ENCODE results near the gene SPON1.

DNA sequence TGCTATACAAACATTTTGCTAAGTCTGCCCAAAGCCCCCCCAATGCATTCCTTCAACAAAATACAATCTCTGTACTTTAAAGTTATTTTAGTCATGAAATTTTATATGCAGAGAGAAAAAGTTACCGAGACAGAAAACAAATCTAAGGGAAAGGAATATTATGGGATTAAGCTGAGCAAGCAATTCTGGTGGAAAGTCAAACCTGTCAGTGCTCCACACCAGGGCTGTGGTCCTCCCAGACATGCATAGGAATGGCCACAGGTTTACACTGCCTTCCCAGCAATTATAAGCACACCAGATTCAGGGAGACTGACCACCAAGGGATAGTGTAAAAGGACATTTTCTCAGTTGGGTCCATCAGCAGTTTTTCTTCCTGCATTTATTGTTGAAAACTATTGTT, 304.1 kb downstream of the SPON1 start:
- TF ChIP-seq, protein P1, sequence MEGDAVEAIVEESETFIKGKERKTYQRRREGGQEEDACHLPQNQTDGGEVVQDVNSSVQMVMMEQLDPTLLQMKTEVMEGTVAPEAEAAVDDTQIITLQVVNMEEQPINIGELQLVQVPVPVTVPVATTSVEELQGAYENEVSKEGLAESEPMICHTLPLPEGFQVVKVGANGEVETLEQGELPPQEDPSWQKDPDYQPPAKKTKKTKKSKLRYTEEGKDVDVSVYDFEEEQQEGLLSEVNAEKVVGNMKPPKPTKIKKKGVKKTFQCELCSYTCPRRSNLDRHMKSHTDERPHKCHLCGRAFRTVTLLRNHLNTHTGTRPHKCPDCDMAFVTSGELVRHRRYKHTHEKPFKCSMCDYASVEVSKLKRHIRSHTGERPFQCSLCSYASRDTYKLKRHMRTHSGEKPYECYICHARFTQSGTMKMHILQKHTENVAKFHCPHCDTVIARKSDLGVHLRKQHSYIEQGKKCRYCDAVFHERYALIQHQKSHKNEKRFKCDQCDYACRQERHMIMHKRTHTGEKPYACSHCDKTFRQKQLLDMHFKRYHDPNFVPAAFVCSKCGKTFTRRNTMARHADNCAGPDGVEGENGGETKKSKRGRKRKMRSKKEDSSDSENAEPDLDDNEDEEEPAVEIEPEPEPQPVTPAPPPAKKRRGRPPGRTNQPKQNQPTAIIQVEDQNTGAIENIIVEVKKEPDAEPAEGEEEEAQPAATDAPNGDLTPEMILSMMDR (IDR thresholded peaks at IDR 0.05): no peak
- TF ChIP-seq POLR2AphosphoS5 (IDR thresholded peaks at IDR 0.05) (no peak), POLR2A (IDR thresholded peaks at IDR 0.05) (no peak)
